AG08396 (cell line): ENCODE data around the gene P2RX5.
"Not testable (repeated sequence)": the region's sequence is repeated elsewhere in the genome, so short reads cannot be mapped to it uniquely, and the experiment has no call there.

ENCODE experiments used
- DNase-seq: peaks from one replicate; pipeline ENCODE4 v3.0.0; 2012; ENCODE audit warnings: low spot score, mixed read lengths

The P2RX5 gene

DNA sequence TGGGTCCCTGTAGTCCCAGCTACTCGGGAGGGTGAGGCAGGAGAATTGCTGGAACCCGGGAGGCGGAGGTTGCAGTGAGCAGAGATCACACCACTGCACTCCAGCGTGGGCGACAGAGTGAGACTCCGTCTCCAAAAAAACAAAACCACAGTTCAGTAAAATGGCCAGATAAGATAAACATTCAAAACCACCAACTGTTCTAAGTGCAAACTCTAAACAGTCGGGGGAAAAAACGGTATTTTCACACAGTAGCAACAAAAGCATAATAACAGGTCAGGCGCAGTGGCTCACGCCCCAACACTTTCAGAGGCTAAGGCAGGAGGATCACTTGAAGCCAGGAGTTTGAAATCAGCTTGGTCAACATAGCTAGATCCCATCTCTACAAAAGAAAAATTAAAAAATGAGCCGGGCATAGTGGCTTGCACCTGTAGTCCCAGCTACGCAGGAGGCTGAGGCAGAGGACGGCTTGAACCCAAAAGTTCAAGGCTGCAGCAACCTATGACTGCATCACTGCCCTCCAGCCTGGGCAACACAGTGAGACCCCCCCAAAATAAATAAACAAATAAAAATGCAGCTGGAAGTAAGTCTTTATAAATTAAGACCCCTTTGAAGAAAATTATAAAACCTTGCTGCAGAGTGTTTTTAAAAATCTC lies 17.0 kb upstream of the P2RX5 start:
- DNase-seq = no peak

DNA sequence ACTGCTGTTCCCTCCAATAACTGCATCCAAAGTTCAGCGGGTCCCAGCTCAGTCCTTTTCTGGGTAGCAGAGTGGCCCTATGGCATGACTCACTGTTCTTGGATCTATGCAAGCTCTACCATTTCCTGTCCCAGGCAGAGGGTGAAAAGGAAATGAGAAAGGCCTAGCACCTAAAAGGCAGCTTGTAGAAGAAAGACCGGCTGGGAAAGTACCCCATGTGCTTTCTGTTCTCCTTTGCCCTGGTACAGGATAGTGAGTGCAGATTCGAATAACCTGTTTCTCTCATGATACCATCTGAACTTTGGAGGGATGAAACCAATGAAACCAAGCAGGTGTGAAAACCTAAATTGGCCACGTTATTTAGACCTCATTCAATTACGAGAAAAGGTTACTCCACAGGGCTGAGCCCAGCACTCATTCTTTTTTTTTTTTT lies 15.0 kb upstream of the P2RX5 start:
- no peak for DNase-seq

DNA sequence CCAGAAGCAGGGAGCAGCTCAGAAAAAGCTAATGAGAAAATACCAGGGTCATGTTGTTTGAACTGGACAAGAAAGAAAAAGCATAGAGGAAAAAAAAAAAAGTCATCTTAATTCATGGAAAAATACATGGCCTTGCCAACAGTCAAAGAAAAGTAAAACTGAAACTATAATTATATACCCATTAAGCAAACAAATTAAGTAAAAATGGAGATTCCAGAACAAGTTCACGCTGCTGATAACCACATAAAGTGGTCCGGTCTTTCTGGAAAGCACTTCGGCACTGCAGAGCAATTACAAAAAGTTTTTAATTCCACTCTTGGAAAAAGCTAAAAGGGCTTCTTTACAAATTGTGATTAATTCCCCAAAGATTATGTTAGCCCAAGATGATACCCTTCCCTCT lies 12.4 kb upstream of the P2RX5 start:
- no peak for DNase-seq

DNA sequence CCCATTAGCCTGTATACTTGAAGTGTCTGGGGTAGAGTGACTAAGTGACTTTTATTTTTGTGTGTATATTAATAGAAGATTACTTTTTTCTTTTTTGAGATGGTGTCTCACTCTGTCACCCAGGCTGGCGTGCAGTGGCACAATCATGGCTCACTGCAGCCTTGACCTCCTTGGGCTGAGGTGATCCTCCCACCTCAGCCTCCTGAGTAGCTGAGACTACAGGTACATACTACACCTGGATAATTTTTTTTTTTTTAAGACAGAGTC lies 9.7 kb upstream of the P2RX5 start:
- DNase-seq = not testable (repeated sequence)

DNA sequence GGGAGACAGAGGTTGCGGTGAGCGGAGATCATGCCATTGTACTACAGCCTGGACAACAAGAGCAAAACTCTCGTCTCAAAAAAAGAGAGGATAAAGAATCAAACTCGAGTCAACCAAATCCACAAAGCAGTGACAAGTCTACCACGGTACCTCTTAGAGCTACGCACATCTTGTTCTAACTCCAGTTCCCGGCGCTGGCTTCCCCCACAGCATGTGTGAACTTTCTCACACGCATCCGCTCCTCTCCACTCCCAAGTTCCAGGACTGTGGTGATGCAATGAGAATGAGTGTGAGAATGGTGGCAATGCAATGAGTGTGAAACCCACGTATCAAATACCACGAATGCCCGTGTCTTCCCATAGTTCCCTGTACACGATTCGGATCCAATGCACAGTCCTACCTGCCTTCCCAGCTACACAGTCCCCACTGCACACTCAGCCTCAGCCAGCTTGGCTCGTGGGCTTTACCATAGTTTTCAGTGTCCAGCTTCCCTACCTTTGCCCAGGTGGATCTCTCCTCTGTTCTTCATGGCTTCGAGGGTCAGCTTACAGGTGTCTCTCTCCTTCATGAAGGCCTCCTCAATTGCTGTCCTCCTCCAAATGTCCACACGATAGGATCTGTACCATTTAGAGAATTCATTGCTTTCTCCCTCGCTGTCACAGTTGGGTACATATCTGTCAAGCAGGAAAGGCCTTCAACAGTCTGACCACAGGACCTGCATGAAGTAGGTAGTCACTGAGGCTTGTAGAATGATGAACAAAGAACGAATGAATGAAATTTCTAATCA lies 9.2 kb upstream of the P2RX5 start:
- DNase-seq = no peak

DNA sequence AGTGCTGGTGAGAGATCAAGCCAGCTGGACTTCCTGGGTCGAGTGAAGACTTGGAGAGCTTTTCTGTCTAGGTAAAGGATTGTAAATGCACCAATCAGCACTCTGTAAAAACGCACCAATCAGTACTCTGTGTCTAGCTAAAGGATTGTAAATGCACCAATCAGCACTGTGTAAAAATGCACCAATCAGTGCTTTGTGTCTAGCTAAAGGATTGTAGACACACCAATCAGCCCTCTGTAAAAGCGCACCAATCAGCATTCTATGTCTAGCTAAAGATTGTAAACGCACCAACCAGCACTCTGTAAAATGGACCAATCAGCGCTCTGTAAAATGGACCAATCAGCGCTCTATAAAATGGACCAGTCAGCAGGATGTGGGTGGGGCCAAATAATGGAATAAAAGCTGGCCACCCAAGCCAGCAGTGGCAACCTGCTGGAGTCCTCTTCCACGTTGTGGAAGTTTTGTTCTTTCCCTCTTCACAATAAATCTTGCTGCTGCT lies 6.1 kb upstream of the P2RX5 start:
- DNase-seq = not testable (repeated sequence)

DNA sequence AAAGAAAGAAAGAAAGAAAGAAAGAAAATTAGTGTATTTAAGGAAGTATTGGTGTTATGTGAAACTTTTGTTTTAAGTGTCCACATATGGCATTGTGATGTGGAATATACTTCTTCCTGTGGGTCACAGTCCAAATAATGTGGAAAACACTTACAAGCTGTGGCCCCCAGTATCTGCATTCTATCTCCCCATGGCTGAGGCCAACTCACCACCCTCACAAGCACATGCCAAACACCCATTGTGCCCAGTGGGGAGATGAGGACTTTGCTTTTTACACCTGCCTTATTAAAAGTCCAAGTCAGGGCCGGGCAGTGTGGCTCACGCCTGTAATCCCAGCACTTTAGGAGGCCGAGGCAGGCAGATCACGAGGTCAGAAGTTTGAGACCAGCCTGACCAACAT lies 4.0 kb upstream of the P2RX5 start:
- no peak for DNase-seq

DNA sequence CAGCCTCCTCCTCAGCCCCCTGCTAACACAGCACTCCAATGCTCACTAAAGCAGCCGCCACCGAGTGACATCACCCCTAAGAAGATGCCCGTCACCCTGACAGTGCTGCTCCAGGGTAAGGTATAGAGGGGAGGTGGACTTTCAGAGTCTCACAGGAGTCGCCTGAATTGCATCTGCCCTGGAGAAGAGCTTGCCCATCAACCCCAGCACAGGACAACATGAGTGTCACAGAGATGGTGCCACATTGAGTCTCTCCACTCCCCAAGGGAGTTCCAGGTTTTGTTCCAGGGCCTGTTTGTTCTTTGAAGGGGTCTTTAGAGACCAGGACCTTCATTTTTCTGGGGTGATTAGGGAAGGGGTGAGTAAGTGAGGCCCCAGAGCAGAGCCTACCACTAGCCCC lies 2.2 kb upstream of the P2RX5 start:
- DNase-seq = no peak

DNA sequence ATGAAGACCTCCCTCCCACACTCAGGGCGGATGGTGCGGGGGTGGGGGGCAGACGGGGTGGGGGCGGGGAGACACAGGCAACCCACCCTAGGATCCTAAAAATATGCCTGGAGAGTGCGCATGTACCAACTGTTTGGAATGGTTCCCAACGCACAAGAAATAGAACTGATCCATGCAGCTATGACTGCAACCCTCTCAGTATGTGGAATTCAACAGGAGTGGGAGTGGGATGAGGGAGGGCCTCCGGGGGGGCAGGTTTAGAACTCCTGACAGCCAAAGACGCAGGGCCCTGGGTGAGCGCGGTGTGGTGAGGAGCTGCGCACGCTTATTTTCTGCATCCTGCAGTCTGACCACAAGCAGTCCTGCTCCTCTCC lies 1.1 kb upstream of the P2RX5 start:
- no peak for DNase-seq

DNA sequence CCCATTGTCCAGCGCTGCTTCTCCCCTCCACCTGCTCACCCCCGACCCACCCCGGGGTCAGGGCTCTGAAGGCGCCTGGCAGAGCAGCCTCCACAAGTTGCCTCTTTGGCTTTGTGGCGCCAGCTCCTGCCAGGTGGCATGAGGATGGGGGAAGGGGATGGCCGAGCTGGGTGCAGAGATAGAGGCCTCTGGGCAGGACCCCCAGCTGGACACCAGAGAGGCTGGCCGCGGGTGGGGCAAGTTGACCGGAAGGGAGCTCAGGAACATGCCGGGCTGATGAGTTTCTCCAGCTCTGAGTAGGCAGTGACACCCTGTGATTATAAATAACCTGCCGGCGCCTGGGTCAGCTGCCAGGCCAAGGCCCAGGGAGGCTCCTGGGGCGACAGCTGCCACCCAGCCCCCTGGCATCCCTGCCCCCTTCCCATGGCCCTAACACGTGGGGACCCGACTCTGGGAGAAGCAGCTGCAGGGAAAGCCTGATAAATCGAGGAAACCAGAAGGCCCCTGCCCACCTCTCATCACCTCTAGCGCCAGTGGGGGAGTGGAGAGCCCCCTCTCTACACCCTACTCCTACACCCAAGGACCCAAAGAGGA lies 729 bp downstream of the P2RX5 start:
- DNase-seq = peak; percentile 65

DNA sequence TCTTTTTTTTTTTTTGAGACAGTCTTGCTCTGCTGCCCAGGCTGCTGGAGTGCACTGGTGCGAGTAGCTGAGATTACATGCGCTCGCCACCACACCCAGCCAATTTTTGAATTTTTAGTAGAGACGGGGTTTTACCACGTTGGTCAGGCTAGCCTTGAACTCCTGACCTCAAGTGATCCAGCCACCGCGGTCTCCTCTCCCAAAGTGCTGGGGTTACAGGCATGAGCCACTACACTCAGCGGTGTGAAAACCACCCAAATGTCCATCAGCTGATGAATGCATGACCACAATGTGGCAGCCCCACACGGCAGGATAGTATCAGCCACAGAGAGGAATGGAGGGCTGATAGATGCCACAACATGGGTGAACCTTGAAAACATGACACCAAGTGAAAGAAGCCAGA lies 2.1 kb downstream of the P2RX5 start:
- no peak for DNase-seq

DNA sequence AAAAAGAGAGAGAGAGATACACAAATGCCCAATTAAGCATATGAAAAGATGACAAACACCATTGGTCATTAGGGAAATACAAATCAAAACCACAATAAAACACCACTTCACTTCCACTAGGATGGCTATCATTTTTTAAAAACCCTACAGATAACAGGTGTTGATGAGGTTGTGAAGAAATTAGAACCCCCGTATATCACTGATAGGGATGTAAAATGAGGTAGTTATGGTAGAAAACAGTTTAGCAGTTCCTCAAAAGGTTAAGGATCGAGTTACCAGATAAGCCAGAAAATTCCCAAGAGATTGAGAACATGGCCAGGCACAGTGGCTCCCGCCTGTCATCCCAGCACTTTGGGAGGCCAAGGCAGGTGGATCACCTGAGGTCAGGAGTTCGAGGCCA lies 2.8 kb downstream of the P2RX5 start:
- no peak for DNase-seq

DNA sequence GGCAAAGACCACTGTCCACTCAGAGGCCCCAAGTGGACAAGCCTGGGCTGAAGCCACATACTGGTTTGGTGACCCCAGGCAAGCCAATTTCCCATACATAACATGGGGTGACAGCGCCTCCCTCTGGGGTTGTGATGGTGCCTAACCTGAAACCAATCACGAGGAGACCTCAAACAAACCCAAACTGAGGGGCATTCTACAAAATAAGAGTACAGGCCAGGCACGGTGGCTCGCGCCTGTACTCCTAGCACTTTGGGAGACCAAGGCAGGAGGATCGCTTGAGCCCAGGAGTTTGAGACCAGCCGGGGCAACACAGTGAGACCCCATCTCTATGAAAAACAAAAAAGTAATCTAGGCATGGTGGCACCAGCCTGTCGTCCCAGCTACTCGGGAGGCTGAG lies 3.6 kb downstream of the P2RX5 start:
- no peak for DNase-seq

DNA sequence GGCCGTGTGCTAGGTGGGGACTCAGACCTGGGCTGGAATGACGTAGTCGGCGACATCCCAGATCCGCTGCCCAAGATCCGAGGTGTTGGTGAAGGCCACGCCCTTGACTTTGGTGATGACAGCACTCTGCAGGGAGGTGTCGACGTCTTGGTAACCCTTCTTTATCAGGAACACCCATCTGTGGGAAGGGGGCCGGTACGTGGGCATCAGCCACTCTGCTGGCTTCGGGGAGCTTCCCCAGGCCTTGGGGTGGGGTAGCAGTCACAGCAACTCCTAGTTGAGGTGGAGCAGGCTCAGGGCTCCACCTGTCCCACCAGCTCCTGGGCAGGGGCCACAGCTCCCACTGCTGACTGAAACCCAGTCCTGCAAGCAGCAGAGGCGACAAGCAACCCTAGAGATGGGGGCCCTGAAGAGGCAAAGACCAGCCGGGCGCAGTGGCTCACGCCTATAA lies 4.3 kb downstream of the P2RX5 start:
- no peak for DNase-seq

DNA sequence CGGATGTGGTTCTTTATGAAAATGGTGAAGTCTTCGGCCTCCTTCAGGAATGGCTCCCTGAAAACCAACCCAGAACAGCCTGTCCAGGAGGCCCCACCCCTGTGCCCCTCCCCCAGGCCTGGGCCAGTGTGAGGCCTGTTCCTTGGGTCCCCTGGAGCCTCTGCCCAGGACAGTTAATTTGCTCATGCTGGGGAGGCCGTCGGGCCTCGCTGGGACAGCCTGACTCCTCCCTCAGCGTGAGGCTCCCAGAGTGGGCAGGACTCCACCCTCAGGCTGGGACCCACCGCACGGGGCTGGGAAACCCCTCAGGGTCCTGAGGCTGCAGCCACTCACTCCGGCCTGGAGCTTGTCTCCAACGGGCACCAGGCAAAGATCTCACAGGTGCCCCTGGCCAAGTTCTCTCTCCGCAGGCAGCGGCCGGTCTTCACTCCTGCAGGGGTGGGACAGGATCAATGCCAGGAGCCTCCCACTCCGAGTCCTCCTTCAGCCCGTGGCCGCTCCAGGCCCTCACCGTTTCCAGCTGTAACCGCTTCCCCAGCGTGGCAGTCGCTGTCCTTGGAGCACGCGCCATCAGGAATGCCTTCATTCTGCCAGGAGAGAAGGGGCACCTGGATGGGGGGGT lies 5.8 kb downstream of the P2RX5 start:
- no peak for DNase-seq

DNA sequence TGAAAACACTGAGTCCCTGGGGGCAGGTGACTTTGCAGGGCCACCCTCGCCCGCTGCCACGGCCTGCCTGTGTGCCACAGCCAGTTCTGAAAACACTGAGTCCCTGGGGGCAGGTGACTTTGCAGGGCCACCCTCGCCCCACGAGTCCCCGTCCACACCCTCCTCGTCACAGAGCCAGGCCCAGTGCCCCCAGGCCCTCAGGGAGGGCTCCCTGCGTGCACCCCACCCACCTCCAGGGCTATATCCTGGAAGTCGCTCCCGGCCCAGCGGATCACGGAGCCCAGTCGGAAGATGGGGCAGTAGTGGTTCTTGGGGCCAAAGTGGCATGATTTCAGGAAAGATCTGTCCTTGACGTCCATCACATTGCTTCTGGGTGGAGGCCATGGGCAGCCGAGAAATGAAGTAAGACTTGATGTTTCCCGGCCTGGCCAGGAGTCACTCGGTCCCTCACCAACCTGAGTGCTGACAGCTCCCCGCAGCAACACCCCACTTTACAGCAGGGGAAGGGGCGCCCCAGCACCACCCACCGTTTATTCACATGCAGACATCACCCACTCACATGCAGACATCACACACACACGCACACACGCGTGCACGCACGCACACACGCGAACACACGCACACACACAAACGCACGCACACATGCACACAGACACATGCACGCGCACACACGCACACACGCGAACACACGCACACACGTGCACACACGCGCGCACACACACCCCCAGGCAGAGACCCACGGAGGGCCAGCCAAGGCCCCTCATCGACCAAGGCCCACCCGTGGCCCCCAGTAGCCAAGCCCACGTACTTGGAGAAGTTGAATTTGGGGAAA lies 6.5 kb downstream of the P2RX5 start:
- no peak for DNase-seq

DNA sequence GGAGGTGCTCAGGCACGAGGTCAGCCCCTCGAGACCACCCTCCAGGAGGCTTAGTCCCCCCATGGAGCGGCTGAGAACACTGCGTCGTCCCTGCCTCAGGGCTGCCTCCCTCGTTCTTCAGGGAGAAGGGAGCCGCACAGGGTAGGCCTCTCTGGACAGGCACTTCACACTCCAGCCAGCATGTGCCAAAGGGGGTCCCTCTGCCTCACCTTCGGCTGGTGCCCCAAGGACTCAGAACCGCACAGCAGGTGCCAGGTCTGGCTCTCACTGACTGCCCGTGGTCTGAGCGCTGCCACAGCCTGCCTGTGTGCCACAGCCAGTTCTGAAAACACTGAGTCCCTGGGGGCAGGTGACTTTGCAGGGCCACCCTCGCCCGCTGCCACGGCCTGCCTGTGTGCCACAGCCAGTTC lies 7.1 kb downstream of the P2RX5 start:
- no peak for DNase-seq

DNA sequence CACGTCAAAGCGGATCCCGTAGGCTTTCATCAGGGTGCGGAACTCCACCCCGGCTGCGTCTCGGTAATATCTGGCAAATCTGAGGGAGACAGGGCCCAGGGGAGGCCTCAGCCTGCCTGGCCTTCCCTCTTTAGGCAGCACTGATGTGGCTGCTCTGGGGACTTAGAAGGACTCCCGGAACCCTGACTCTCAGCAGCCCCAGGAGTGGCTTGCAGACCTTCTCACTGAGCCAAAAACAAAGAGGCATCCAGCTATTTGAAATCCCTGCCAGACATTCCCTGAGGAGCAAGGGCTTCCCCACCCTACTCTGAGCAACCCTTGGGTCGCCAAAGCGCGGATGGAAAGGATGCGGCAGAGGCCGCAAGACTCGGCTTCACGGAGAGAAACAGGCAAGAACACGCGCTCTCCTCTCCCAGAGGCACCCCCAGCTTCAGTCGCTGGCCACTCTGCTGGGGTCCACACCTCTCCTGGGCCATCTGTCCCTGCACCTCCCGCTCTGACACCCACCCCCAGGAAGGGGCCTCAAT lies 7.9 kb downstream of the P2RX5 start:
- DNase-seq = peak; percentile 51

DNA sequence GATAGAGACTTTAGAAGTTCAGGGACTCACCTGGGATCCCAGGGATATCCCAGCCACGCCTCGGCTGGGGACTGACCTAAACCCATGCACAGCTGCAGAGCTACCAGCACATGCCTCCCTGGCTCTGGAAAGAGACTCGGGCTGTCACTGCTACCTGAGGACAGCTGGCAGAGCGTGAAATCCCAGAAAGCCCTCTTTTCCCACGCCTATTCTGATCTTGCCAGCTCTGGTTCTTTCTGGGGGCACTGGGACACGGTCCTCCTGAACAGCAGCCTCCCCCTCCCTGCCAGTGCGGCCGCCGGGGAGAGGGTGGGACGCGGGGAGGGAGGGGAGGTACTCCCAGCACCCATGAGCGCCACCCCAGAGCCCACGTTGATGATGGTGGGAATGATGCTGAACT lies 10.8 kb downstream of the P2RX5 start:
- DNase-seq = no peak

DNA sequence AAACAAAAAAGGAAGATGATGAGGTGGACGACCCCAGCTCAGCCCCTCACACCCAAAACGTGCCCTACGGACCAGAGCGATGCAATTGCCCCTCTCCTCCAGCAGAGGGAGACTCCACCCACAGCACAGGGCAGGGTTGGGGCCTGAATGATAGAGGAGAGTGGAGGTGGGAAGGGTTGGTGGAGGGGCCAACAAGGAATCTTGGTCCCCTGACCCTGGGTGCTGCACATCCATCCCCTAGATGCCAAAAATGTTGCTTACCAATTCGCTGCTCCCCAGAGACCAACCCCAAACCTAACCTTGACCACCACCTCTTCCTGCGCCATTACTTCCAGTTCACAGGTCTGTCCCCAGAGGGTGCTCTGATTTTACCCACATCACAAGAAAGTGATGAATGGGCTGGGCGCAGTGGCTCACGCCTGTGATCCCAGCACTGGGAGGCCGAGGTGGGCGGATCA lies 12.9 kb downstream of the P2RX5 start:
- peak; percentile 81 for DNase-seq

DNA sequence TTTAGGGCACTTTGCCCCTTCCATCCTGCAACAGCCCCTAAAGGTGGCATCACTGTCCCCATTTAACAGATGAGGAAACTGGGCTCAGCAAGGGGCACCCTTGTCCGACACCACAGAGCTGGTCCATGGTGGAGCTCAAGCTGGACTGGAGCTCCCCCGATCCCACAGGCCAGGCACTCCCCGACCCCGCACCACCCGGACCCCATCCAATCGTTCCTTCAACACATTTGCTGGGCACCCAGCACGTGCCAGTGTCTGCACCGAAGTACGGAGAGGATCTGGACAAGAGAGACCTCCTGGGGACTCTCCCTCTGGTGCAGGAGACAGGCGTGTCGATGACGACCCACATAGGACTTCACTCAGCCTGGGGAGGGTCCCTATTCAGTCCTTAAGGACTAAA lies 13.9 kb downstream of the P2RX5 start:
- no peak for DNase-seq

DNA sequence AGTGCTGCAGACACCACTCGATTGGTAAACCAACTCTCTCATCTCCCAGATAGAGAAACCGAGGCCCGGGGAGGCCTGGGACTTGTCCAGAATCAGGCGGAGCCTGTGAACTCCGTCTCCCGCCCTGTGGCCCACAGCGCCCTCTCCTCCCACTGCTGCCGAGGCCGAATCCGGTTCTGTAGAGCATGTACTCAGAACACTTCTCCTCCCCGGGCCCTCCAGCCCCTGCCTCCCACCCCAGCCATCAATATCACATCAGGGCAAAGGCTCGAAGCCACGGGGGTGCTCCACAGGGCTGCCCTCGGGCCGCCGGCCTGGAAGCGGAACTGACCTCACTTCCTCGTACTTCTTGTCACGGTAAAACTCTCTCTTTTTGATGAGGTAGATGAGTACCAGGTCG lies 14.4 kb downstream of the P2RX5 start:
- DNase-seq = no peak
